Fibroblast of lung (primary cell): Measurements from ENCODE around the gene FTO.

Source experiments
- EZH2 ChIP-seq: IDR thresholded peaks from 2 replicates; pipeline ENCODE4 v1.5.1; 2012; ENCODE audit warnings: low read length, control low read depth, mild to moderate bottlenecking; ENCODE audit errors: missing control alignments
- TF ChIP-seq, protein P1 (sequence below), 2 donors: IDR thresholded peaks in 1 of 2; conservative IDR thresholded peaks in 1 of 2; 1 replicate in 1 of 2; 2 replicates in 1 of 2; pipeline ENCODE4 v1.5.1; 2011 to 2012; ENCODE audit warnings: low read length in 2 of 2, control low read depth in 1 of 2, inconsistent platforms in 1 of 2, low read depth in 1 of 2, mild to moderate bottlenecking in 1 of 2

DNA sequence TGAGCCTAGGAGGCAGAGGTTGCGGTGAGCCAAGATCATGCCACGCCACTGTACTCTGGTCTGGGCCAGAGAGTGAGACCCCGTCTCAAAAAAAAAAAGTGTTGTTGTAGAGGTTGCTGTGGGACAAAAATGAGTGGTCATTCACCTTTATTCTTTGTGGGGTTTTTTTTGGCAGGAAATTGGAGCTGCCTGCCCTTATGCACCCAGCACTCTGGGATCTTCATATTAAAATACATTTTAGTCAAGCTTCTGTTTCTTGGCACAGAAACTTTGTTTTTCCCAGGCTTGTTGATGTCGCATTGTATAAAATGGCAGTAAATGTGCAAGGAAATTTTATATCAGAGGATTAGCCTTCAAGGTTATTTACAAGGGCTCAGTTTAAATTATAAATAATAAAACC, 174.3 kb downstream of the FTO start:
- TF ChIP-seq, protein P1, sequence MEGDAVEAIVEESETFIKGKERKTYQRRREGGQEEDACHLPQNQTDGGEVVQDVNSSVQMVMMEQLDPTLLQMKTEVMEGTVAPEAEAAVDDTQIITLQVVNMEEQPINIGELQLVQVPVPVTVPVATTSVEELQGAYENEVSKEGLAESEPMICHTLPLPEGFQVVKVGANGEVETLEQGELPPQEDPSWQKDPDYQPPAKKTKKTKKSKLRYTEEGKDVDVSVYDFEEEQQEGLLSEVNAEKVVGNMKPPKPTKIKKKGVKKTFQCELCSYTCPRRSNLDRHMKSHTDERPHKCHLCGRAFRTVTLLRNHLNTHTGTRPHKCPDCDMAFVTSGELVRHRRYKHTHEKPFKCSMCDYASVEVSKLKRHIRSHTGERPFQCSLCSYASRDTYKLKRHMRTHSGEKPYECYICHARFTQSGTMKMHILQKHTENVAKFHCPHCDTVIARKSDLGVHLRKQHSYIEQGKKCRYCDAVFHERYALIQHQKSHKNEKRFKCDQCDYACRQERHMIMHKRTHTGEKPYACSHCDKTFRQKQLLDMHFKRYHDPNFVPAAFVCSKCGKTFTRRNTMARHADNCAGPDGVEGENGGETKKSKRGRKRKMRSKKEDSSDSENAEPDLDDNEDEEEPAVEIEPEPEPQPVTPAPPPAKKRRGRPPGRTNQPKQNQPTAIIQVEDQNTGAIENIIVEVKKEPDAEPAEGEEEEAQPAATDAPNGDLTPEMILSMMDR (conservative IDR thresholded peaks at IDR 0.05 in 1 of 2, IDR thresholded peaks at IDR 0.05 in 1 of 2; ENCODE audit: low read depth in 1 of 2, low read length in 2 of 2), result no peak
- TF ChIP-seq EZH2, result no peak
